GM12891 (cell line): Measurements from ENCODE around the gene INPP1.

Experiments
- POLR2A ChIP-seq: IDR thresholded peaks from 2 replicates; pipeline ENCODE4 v1.6.1; 2011; ENCODE audit warnings: low read depth, low read length, control low read depth
- POLR2AphosphoS5 ChIP-seq: IDR thresholded peaks from 2 replicates; pipeline ENCODE4 v1.6.1; 2011; ENCODE audit warnings: low read depth, low read length, control low read depth
- TAF1 ChIP-seq: IDR thresholded peaks from 2 replicates; pipeline ENCODE4 v1.6.1; 2011; ENCODE audit warnings: low read depth, low read length, control low read depth

DNA sequence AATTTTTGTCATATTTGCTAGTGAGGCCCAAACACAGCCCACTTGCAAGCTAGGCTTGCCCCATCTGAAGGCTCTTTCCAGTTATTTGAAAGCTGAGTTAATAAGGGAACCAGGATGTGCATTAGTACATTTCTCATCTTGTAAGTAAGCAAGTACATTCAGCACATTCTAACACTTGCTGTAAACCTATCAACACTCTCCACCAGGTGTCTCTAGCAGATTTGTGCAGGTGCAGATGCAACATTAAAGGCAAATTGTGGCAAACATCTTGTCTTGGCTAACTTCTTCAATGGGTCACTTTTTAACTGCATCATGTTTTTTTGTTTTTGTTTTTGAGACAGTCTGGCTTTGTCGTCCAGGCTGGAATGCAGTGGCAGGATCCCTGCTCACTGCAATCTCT, 39.5 kb downstream of the INPP1 start:
- TF ChIP-seq POLR2A (no peak), POLR2AphosphoS5 (no peak), TAF1 (no peak)
